K562 (cell line): ENCODE data around the gene SERTAD2. TPM values are rescaled to one million over a fixed set of nuclear protein-coding genes. Genes with fewer than 3 reads are reported as not detected.

Experiments used
- CHD7 ChIP-seq: fragments of 200-600 bp; sonication (generic); IDR thresholded peaks from one replicate; pipeline ENCODE4 v1.6.1; 2012; ENCODE audit warnings: mild to moderate bottlenecking, low read depth, low read length, inconsistent platforms
- CREM ChIP-seq: IDR thresholded peaks from 2 replicates; pipeline ENCODE4 v1.6.1; 2014; ENCODE audit warnings: antibody characterized with exemption, low read depth
- CTBP1 ChIP-seq: fragments of 450-650 bp; IDR thresholded peaks from 2 replicates; pipeline ENCODE4 v1.6.1; 2016; ENCODE audit warnings: borderline replicate concordance
- FOS ChIP-seq: IDR thresholded peaks from 3 replicates; pipeline ENCODE4 v1.6.1; 2011; ENCODE audit not compliant: insufficient read length; ENCODE audit errors: extremely low read depth
- FOXP1 ChIP-seq: sonication (generic); formaldehyde crosslinking; IDR thresholded peaks from 2 replicates; pipeline ENCODE4 v1.8.0; 2022; ENCODE audit warnings: mild to moderate bottlenecking, missing genetic modification reagents
- PYGO2 ChIP-seq: fragments of 450-650 bp; IDR thresholded peaks from 2 replicates; pipeline ENCODE4 v1.6.1; 2016; ENCODE audit warnings: mild to moderate bottlenecking, missing genetic modification characterization, moderate library complexity, missing compliant biosample characterization
- RBM22 ChIP-seq: fragments of 200-400 bp; formaldehyde crosslinking; IDR thresholded peaks from 2 replicates; pipeline ENCODE4 v1.6.1; 2018; ENCODE audit warnings: low read length, low read depth; ENCODE audit not compliant: poor library complexity, severe bottlenecking
- SIX5 ChIP-seq, 2 experiments: IDR thresholded peaks; 2 replicates each; pipeline ENCODE4 v1.6.1; 2011; ENCODE audit warnings: low read length in 2 of 2, borderline replicate concordance in 1 of 2, low read depth in 1 of 2, mild to moderate bottlenecking in 1 of 2, moderate library complexity in 1 of 2; ENCODE audit not compliant: insufficient read depth in 1 of 2
- SMAD3 ChIP-seq: fragments of 450-650 bp; formaldehyde crosslinking; conservative IDR thresholded peaks from 2 replicates; pipeline ENCODE4 v1.4.0; 2020; ENCODE audit warnings: mild to moderate bottlenecking
- TCF7 ChIP-seq: sonication (generic); IDR thresholded peaks from 2 replicates; pipeline ENCODE4 v1.6.1; 2016; ENCODE audit warnings: antibody characterized with exemption, borderline replicate concordance
- THRAP3 ChIP-seq: fragments of 450-650 bp; IDR thresholded peaks from 2 replicates; pipeline ENCODE4 v1.6.1; 2016; ENCODE audit warnings: mild to moderate bottlenecking, inconsistent platforms, borderline replicate concordance
- ZFP30 ChIP-seq: fragments of 250-450 bp; sonication (Bioruptor Pico); IDR thresholded peaks from 2 replicates; pipeline ENCODE4 v1.8.0; 2022; ENCODE audit warnings: moderate library complexity, mild to moderate bottlenecking, inconsistent platforms, borderline replicate concordance
- ZNF134 ChIP-seq: fragments of 250-450 bp; sonication (Bioruptor Pico); conservative IDR thresholded peaks from 2 replicates; pipeline ENCODE4 v1.4.0; 2020
- ZNF77 ChIP-seq: fragments of 250-450 bp; sonication (Bioruptor Pico); IDR thresholded peaks from 2 replicates; pipeline ENCODE4 v1.5.0; 2020
- polyA plus RNA-seq, 8 experiments: library from polyadenylated mRNA; depleted of rRNA in 4 of 8; stranded (reverse) in 5 of 8; unstranded in 3 of 8; fragments of >200 nt; fragmentation: Nextera tagmentation in 2 of 8; fragmentation: Illumina TruSeq in 1 of 8; extraction: Ambion mirVana in 2 of 8; extraction: Trizol in 1 of 8; gene quantifications; 2 replicates each; pipeline versions ENCODE4 v1.2.1 to v1.2.3, GENCODE V29; 2011 to 2014; ENCODE audit warnings: inconsistent platforms in 1 of 8, missing spikeins in 1 of 8
- total RNA-seq, 7 experiments: library from RNA; depleted of rRNA in 6 of 7; stranded (reverse); fragments of >200 nt in 6 of 7; fragmentation: Illumina TruSeq in 2 of 7; extraction: Trizol in 2 of 7; gene quantifications; 2 replicates each; pipeline versions ENCODE4 v1.2.1 to v1.2.3, GENCODE V29; 2011 to 2021; ENCODE audit warnings: low replicate concordance in 1 of 7

SERTAD2 gene
- total and polyA plus RNA-seq, 9 of the 15 experiments (the other 6 are each of a cell fraction or from before 2014, with no cell fraction given), result 3.0 to 12.5 (median 6.1) TPM

GRCh38 chr2:64644458-64645382 lies 9.0 kb downstream of the SERTAD2 start (continued):
- TF ChIP-seq PYGO2 (tag), result no peak
- peak; percentile 47; the same call in 1 of the 2 replicates for TF ChIP-seq ZNF134 (CRISPR knock-in tag)
- TF ChIP-seq THRAP3, result no peak
- no peak for TF ChIP-seq ZFP30
- no peak for TF ChIP-seq CTBP1
- no peak for TF ChIP-seq ZNF77 (CRISPR knock-in tag)
- TF ChIP-seq CREM, result peak; percentile 78
- TF ChIP-seq RBM22, result no peak
- no peak for TF ChIP-seq FOS
- TF ChIP-seq SMAD3 (CRISPR knock-in tag), result no peak
- peak; percentile 61; the same call in 1 of the 2 replicates for TF ChIP-seq FOXP1
- no peak for TF ChIP-seq CHD7
- no peak; a peak in 1 of 4 replicates for TF ChIP-seq SIX5 (IDR thresholded peaks at IDR 0.05; ENCODE audit: borderline replicate concordance in 1 of 2, insufficient read depth in 1 of 2, low read depth in 1 of 2, low read length in 2 of 2)
- no peak for TF ChIP-seq TCF7
